HUES64 (cell line): ENCODE measurements around the gene TMEM271.
"Not testable (repeated sequence)": the region's sequence is repeated elsewhere in the genome, so short reads cannot be mapped to it uniquely, and the experiment has no call there.

ENCODE experiments used
- H3K27ac ChIP-seq: 2 replicates; pipeline ENCODE4 v1.7.0; 2013; ENCODE audit warnings: low read depth, low read length, inconsistent platforms
- H3K27me3 ChIP-seq: 2 replicates; pipeline ENCODE4 v1.6.1; 2013; ENCODE audit warnings: mild to moderate bottlenecking, low read length; ENCODE audit not compliant: insufficient read depth
- H3K36me3 ChIP-seq: 2 replicates; pipeline ENCODE4 v1.6.1; 2013; ENCODE audit warnings: mild to moderate bottlenecking, low read length; ENCODE audit not compliant: insufficient read depth
- H3K4me1 ChIP-seq: 2 replicates; pipeline ENCODE4 v1.6.1; 2013; ENCODE audit warnings: mild to moderate bottlenecking, low read length, moderate library complexity; ENCODE audit not compliant: insufficient read depth
- H3K4me3 ChIP-seq: 2 replicates; pipeline ENCODE4 v1.5.1; 2013; ENCODE audit warnings: mild to moderate bottlenecking, low read length, moderate library complexity
- H3K9ac ChIP-seq: 2 replicates; pipeline ENCODE4 v1.6.1; 2013; ENCODE audit warnings: mild to moderate bottlenecking, low read depth, low read length
- H3K9me3 ChIP-seq: 2 replicates; pipeline ENCODE4 v1.6.1; 2013; ENCODE audit warnings: low read depth, low read length; ENCODE audit not compliant: insufficient read depth
- WGBS: fragments of 150-250, 120-280 bp; methylation state at CpG from one replicate; pipeline ENCODE4 v1.1.7; 2013; ENCODE audit warnings: missing lambda C conversion rate; 5-methylcytosine and 5-hydroxymethylcytosine counted together

TMEM271 gene

GRCh38 chr4:567457-568350 lies 8.4 kb downstream of the TMEM271 start:
- no peaks in the 10 kb centered on the region for H3K36me3 ChIP-seq
- H3K9me3 ChIP-seq = peaks cover 6% of the 10 kb centered on the region; the same call in 1 of the 2 replicates
- H3K27ac ChIP-seq = no peak overlapping the region

DNA sequence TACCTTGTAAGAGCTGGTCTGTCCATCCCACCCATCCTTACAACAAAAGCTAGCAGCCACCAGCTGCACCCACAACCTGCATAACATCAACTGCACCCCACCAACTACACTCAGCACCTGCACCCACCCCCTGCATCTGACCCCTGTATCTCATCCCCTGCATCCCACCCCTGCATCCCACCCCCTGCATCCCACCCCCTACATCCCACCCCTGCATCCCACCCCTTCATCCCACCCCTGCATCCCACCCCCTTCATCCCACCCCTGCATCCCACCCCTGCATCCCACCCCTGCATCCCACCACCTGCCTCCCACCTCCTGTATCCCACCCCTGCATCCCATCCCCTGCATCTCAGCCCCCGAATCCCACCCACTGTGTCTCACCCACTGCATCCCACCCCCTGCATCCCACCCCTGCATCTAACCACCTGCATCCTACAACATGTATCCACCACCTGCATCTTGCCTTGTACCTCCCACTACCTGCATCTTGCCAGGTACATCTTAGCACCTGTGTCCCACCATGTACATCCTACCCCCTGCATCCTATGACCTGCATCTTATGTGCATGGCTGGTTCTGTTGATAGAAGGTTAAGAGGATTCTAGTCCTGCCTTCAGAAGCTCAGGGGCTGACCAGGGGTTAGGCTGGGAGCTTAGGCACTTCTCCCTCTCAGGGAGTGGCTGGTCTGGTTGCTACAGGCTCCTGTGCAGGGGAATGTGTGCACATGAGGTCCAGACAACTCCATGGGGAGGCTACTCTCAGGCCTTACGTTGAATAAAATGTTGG lies 9.4 kb downstream of the TMEM271 start:
- peaks cover 14% of the 10 kb centered on the region for H3K27me3 ChIP-seq
- H3K4me3 ChIP-seq = no peak overlapping the region
- no peak overlapping the region for H3K9ac ChIP-seq
- no peak overlapping the region for H3K27ac ChIP-seq
- no peaks in the 10 kb centered on the region for H3K4me1 ChIP-seq
- no peaks in the 10 kb centered on the region for H3K36me3 ChIP-seq
- 65% methylated on average over 2 of the region's 2 CpGs for WGBS
- peaks cover 6% of the 10 kb centered on the region; the same call in 1 of the 2 replicates for H3K9me3 ChIP-seq

More at GRCh38 chr4:567457-568350, 8.4 kb downstream of the TMEM271 start:
- Histone ChIP-seq H3K4me3 (no peak overlapping the region), H3K27me3 (peaks cover 24% of the 10 kb centered on the region), H3K4me1 (no peaks in the 10 kb centered on the region), H3K9ac (no peak overlapping the region)
- WGBS = 81% methylated on average over 10 of the region's 10 CpGs

DNA sequence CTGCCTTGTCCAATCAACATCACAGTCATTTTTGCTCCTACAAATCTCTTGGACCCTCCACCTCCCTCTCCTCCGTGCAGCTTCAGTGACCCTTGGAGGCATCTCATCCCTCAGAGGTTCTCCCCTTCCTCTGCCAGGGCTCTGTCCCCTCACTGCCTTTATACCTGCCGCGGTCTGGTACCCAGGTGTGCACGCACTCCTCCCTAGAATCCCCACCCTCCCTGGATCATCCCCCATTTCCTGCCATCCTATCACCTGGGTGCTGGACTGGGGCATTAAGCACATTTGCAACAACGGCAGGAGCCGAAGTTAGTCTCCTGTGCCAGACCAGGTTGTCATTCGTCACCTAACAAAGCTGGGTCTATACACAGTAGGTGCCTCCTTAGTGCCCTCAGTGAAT lies 10.1 kb downstream of the TMEM271 start:
- H3K9me3 ChIP-seq = peaks cover 6% of the 10 kb centered on the region; the same call in 1 of the 2 replicates
- WGBS = 89% methylated on average over 7 of the region's 7 CpGs
- H3K4me3 ChIP-seq = no peak overlapping the region
- H3K36me3 ChIP-seq = no peaks in the 10 kb centered on the region
- no peak overlapping the region for H3K27ac ChIP-seq
- H3K9ac ChIP-seq = no peak overlapping the region
- peaks cover 8% of the 10 kb centered on the region for H3K27me3 ChIP-seq
- no peaks in the 10 kb centered on the region for H3K4me1 ChIP-seq

- not testable (repeated sequence) for H3K27ac ChIP-seq, H3K27me3 ChIP-seq, H3K9me3 ChIP-seq, H3K4me1 ChIP-seq, H3K4me3 ChIP-seq, H3K9ac ChIP-seq, H3K36me3 ChIP-seq
- WGBS = 69% methylated on average over 1 of the region's 1 CpG
Measured at GRCh38 chr4:565614-566013, 10.5 kb downstream of the TMEM271 start.

DNA sequence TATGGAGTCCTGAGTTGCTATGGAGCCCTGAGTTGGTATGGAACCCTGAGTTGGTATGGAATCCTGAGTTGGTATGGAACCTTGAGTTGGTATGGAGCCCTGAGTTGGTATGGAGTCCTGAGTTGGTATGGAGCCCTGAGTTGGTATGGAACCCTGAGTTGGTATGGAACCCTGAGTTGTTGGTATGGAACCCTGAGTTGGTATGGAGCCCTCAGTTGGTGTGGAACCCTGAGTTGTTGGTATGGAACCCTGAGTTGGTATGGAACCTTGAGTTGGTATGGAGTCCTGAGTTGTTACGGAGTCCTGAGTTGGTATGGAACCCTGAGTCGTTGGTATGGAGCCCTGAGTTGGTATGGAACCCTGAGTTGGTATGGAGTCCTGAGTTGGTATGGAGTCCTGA lies 13.6 kb downstream of the TMEM271 start:
- WGBS = 83% methylated on average over 2 of the region's 2 CpGs
- not testable (repeated sequence) for H3K4me3 ChIP-seq, H3K4me1 ChIP-seq, H3K9ac ChIP-seq, H3K36me3 ChIP-seq, H3K27ac ChIP-seq, H3K9me3 ChIP-seq, H3K27me3 ChIP-seq

DNA sequence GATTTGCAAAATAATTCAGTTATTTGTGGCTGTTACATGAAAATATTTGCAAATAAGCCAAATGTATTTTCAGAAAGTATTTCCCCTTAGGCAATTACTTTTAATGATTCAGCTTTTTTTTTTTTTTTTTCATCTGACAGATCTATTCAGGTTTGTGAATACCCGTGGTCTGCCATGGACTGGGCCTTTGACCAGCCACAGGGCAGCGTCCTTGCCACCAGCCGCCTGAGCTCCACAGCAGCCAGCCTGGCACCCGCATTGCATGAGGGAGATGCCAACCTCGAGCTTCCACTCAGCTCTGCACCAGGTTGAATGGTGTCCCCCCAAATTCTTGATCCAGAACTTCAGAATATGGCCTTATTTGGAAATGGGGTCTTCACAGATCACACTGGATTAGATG lies 14.7 kb downstream of the TMEM271 start:
- H3K4me3 ChIP-seq = no peak overlapping the region
- no peak overlapping the region for H3K27ac ChIP-seq
- no peaks in the 10 kb centered on the region; the same call in 1 of the 2 replicates for H3K27me3 ChIP-seq
- H3K36me3 ChIP-seq = no peaks in the 10 kb centered on the region
- no peak overlapping the region for H3K9ac ChIP-seq
- no peaks in the 10 kb centered on the region for H3K4me1 ChIP-seq
- peaks cover 8% of the 10 kb centered on the region; the same call in 1 of the 2 replicates for H3K9me3 ChIP-seq
- 88% methylated on average over 5 of the region's 5 CpGs for WGBS

DNA sequence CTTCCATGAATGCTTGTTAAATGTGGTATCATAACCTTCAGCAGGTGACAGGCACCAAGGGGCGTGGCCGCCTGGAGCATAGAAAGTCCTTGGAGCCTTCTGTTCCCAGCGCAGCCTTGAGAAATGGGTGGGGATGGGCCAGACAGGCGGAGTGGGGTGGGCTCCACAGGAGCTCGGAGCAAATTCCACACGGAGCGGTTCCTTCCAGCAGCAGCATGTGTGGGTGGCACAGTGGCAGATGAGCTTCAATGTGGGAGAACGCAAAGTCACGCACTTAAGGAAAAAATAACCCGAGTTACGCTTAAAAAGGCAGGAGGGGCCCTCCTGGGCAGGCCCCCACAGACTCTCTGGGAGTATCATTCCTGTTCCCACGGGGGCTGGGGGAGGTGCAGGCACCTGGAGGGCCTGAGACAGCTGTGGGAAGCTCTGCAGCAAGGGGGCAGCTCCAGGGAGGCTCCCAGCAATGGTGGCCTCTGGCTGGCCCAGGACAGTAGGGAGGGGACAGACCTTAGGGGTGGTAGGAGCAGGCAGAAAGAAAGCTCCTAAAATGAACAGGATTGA lies 15.3 kb downstream of the TMEM271 start:
- H3K9ac ChIP-seq = no peak overlapping the region
- no peaks in the 10 kb centered on the region for H3K4me1 ChIP-seq
- H3K27me3 ChIP-seq = no peaks in the 10 kb centered on the region; the same call in 1 of the 2 replicates
- H3K9me3 ChIP-seq = peaks cover 8% of the 10 kb centered on the region; the same call in 1 of the 2 replicates
- WGBS = 80% methylated on average over 12 of the region's 12 CpGs
- H3K36me3 ChIP-seq = no peaks in the 10 kb centered on the region
- H3K4me3 ChIP-seq = no peak overlapping the region
- H3K27ac ChIP-seq = no peak overlapping the region

GRCh38 chr4:560061-560460 lies 16.0 kb downstream of the TMEM271 start:
- 78% methylated on average over 9 of the region's 9 CpGs for WGBS

GRCh38 chr4:555566-556275 lies 20.4 kb downstream of the TMEM271 start:
- WGBS = 92% methylated on average over 14 of the region's 14 CpGs
- peaks cover 13% of the 10 kb centered on the region for H3K9me3 ChIP-seq

More at GRCh38 chr4:560061-560460, 16.0 kb downstream of the TMEM271 start:
- Histone ChIP-seq H3K4me1 (no peaks in the 10 kb centered on the region), H3K27ac (no peak overlapping the region), H3K9ac (no peak overlapping the region), H3K4me3 (no peak overlapping the region), H3K27me3 (no peaks in the 10 kb centered on the region; the same call in 1 of the 2 replicates), H3K9me3 (0 out of 2 replicates have a peak, but pooled peaks cover 5% of the 10 kb centered on the region), H3K36me3 (no peaks in the 10 kb centered on the region)

DNA sequence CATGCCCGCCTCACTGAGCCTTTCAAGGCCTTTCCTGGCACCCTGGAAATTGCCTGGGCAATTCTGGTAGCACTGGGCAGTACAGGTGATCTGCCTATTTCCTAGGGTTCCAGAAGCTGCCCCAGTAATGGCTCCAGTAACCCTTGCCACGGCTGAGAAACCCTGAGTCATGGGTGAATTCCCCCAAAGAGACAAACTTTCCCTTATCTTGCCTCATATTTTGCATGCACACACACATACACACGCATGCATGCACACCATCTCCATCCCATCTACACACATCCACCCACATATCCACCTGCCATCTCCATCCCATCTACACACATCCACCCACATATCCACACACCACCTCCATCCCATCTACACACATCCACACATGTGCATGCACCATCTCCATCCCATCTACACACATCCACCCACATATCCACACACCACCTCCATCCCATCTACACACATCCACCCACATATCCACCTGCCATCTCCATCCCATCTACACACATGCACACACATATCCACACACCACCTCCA lies 21.2 kb downstream of the TMEM271 start:
- H3K4me3 ChIP-seq, H3K27me3 ChIP-seq, H3K36me3 ChIP-seq, H3K4me1 ChIP-seq, H3K27ac ChIP-seq, H3K9ac ChIP-seq: not testable (repeated sequence)
- WGBS = 76% methylated on average over 3 of the region's 3 CpGs
- H3K9me3 ChIP-seq = peaks cover 13% of the 10 kb centered on the region

More at GRCh38 chr4:555566-556275, 20.4 kb downstream of the TMEM271 start:
- Histone ChIP-seq H3K27me3 (no peaks in the 10 kb centered on the region; the same call in 1 of the 2 replicates), H3K36me3 (no peaks in the 10 kb centered on the region), H3K4me1 (no peaks in the 10 kb centered on the region), H3K4me3 (no peak overlapping the region), H3K27ac (no peak overlapping the region), H3K9ac (no peak overlapping the region)
